GM12878 (cell line): Measurements from ENCODE around the gene DNAJB6. TPM values are rescaled to one million over a fixed set of nuclear protein-coding genes. Genes with fewer than 3 reads are reported as not detected.

Source experiments
- E2F8 ChIP-seq: fragments of 450-650 bp; IDR thresholded peaks from 2 replicates; pipeline ENCODE4 v1.6.1; 2018; ENCODE audit warnings: mild to moderate bottlenecking, low read depth, moderate library complexity; ENCODE audit not compliant: partially characterized antibody
- FOXM1 ChIP-seq: IDR thresholded peaks from 2 replicates; pipeline ENCODE4 v1.6.1; 2012; ENCODE audit warnings: low read depth, mild to moderate bottlenecking, inconsistent platforms, low read length, moderate library complexity
- POU2F2 ChIP-seq: IDR thresholded peaks from 3 replicates; pipeline ENCODE4 v1.6.1; 2011; ENCODE audit warnings: low read depth, mild to moderate bottlenecking, low read length, borderline replicate concordance
- RFX5 ChIP-seq: IDR thresholded peaks from 2 replicates; pipeline ENCODE4 v1.6.1; 2011; ENCODE audit warnings: low read depth, low read length, improper control_type of control experiment
- SPI1 ChIP-seq: IDR thresholded peaks from 2 replicates; pipeline ENCODE4 v1.6.1; 2011; ENCODE audit warnings: low read depth, mild to moderate bottlenecking, low read length, moderate library complexity, borderline replicate concordance; ENCODE audit not compliant: insufficient read depth
- YY1 ChIP-seq: IDR thresholded peaks from 2 replicates; pipeline ENCODE4 v1.6.1; 2011; ENCODE audit warnings: low read depth, mild to moderate bottlenecking, low read length
- ZSCAN29 ChIP-seq: fragments of 450-650 bp; IDR thresholded peaks from 2 replicates; pipeline ENCODE4 v1.6.1; 2017; ENCODE audit warnings: mild to moderate bottlenecking, moderate library complexity
- polyA plus RNA-seq, 11 experiments: library from polyadenylated mRNA; depleted of rRNA in 4 of 11; unstranded in 6 of 11; stranded (reverse) in 5 of 11; fragments of >200 nt; fragmentation: Nextera tagmentation in 4 of 11; fragmentation: Illumina TruSeq in 1 of 11; extraction: Ambion mirVana in 4 of 11; extraction: Trizol in 1 of 11; gene quantifications; 1 replicate in 1 of 11; 2 replicates in 10 of 11; pipeline versions ENCODE4 v1.2.1 to v1.2.3, GENCODE V29; 2011 to 2016; ENCODE audit warnings: inconsistent platforms in 2 of 11, missing spikeins in 2 of 11, low read depth in 1 of 11
- total RNA-seq, 4 experiments: library from RNA; depleted of rRNA in 3 of 4; stranded (reverse); fragments of >200 nt in 3 of 4; fragmentation: Illumina TruSeq in 1 of 4; extraction: Trizol in 1 of 4; gene quantifications; 2 replicates each; pipeline versions ENCODE4 v1.2.1 to v1.2.3, GENCODE V29; 2013 to 2021

Gene DNAJB6
- total and polyA plus RNA-seq, 10 of the 15 experiments (the other 5 are each of a cell fraction or from before 2014, with no cell fraction given): 34.5 to 117 (median 53.1) TPM

- TF ChIP-seq POU2F2 (peak; percentile 19; the same call in 1 of the 3 replicates), RFX5 (no peak), YY1 (peak; percentile 68), FOXM1 (peak; percentile 30; the same call in 1 of the 2 replicates), ZSCAN29 (no peak), E2F8 (no peak), SPI1 (peak; percentile 5; the same call in 1 of the 2 replicates)
These were observed 20.6 kb downstream of the DNAJB6 start (continued) for GRCh38 chr7:157357129-157358040.
